CD8-positive, alpha-beta memory T cell (primary cell): ENCODE results near the gene TRMT1. TPM values are rescaled to one million over a fixed set of nuclear protein-coding genes. Genes with fewer than 3 reads are reported as not detected.

Experiments used
- CTCF ChIA-PET: fragments of 350-600 bp; sonication (Branson Sonifier 250); formaldehyde crosslinking; loops from one replicate; lab custom pipeline; 2021; ENCODE audit warnings: antibody characterized with exemption; lab: Charles Lee
- POLR2A ChIA-PET: fragments of 350-600 bp; sonication (Branson Sonifier 250); formaldehyde crosslinking; loops from one replicate; lab custom pipeline; 2021; ENCODE audit warnings: antibody characterized with exemption; lab: Charles Lee
- DNase-seq, 5 donors: peaks; one replicate each; pipeline versions ENCODE4 v3.0.0 to v3.0.0-alpha.2; 2020 to 2022; ENCODE audit warnings: mixed read lengths in 1 of 5
- H3K27ac ChIP-seq: one replicate; pipeline ENCODE4 v1.7.0; 2013; ENCODE audit warnings: low read depth, mild to moderate bottlenecking, low read length, moderate library complexity
- H3K27me3 ChIP-seq: 2 replicates; pipeline ENCODE4 v1.7.0; 2013; ENCODE audit warnings: low read length, mild to moderate bottlenecking; ENCODE audit not compliant: insufficient read depth, poor library complexity, severe bottlenecking
- H3K36me3 ChIP-seq: 2 replicates; pipeline ENCODE4 v1.7.0; 2013; ENCODE audit warnings: mild to moderate bottlenecking, low read length, moderate library complexity; ENCODE audit not compliant: insufficient read depth
- H3K4me1 ChIP-seq: 2 replicates; pipeline ENCODE4 v1.7.0; 2013; ENCODE audit warnings: mild to moderate bottlenecking, low read length, moderate library complexity; ENCODE audit not compliant: insufficient read depth
- H3K4me3 ChIP-seq: 2 replicates; pipeline ENCODE4 v1.7.0; 2013; ENCODE audit warnings: mild to moderate bottlenecking, low read length
- H3K9me3 ChIP-seq: 2 replicates; pipeline ENCODE4 v1.7.0; 2013; ENCODE audit warnings: mild to moderate bottlenecking, low read length
- H3K27ac Mint-ChIP-seq, 8 donors: one replicate each; pipeline ENCODE4 v1.8.0; 2020 to 2021; ENCODE audit warnings: mixed read lengths in 8 of 8, mild to moderate bottlenecking in 6 of 8, inconsistent platforms in 3 of 8, moderate library complexity in 3 of 8
- H3K27me3 Mint-ChIP-seq, 2 donors: one replicate each; pipeline ENCODE4 v1.8.0; 2020 to 2021; ENCODE audit warnings: mixed read lengths in 2 of 2, mild to moderate bottlenecking in 1 of 2, moderate library complexity in 1 of 2
- H3K36me3 Mint-ChIP-seq, 3 donors: one replicate each; pipeline ENCODE4 v1.8.0; 2020 to 2021; ENCODE audit warnings: mixed read lengths in 3 of 3, inconsistent platforms in 1 of 3, mild to moderate bottlenecking in 1 of 3
- H3K4me1 Mint-ChIP-seq, 3 donors: one replicate each; pipeline ENCODE4 v1.8.0; 2020 to 2021; ENCODE audit warnings: mixed read lengths in 3 of 3, inconsistent platforms in 1 of 3, mild to moderate bottlenecking in 1 of 3
- H3K4me3 Mint-ChIP-seq, 7 donors: one replicate each; pipeline ENCODE4 v1.8.0; 2020 to 2021; ENCODE audit warnings: mixed read lengths in 7 of 7, mild to moderate bottlenecking in 6 of 7, moderate library complexity in 4 of 7, inconsistent platforms in 2 of 7
- H3K9me3 Mint-ChIP-seq, 5 donors: one replicate each; pipeline ENCODE4 v1.8.0; 2020 to 2022; ENCODE audit warnings: mixed read lengths in 5 of 5, mild to moderate bottlenecking in 3 of 5, moderate library complexity in 2 of 5, inconsistent platforms in 1 of 5
- polyA plus RNA-seq: library from polyadenylated mRNA; unstranded; fragments of 300-500 nt; fragmentation: Illumina TruSeq; gene quantifications from one replicate; pipeline ENCODE4 v1.2.3, GENCODE V29; 2021
- total RNA-seq, 2 experiments: library from RNA; stranded (reverse); gene quantifications; one replicate each; pipeline ENCODE4 v1.2.3, GENCODE V29; 2021

Gene TRMT1
- total and polyA plus RNA-seq, 3 experiments from 2014 or later = 18.2 to 138 (median 138) TPM

- Mint-ChIP-seq H3K4me3 (no peak overlapping the region), H3K27me3 (peaks cover 6 to 14% of the 10 kb centered on the region in 2 donors), H3K27ac (peak overlapping the region in 1 of 8 donors; percentile 33), H3K36me3 (no peaks in the 10 kb centered on the region), H3K4me1 (no peaks in the 10 kb centered on the region), H3K9me3 (no peaks in the 10 kb centered on the region)
- H3K9me3 ChIP-seq = no peaks in the 10 kb centered on the region
- no peaks in the 10 kb centered on the region for H3K4me1 ChIP-seq
- peak overlapping the region; percentile 69 for H3K27ac ChIP-seq
- POLR2A ChIA-PET = no interaction called here
- DNase-seq = no peak
- CTCF ChIA-PET = no interaction called here
- H3K36me3 ChIP-seq = no peaks in the 10 kb centered on the region
- no peak overlapping the region for H3K4me3 ChIP-seq
- H3K27me3 ChIP-seq = no peaks in the 10 kb centered on the region
Measured at GRCh38 chr19:13068085-13068846, 48.3 kb downstream of the TRMT1 start.

GRCh38 chr19:13066933-13067807 lies 49.4 kb downstream of the TRMT1 start:
- CTCF ChIA-PET = interaction anchor here (1.2 kb wide), 1 partner anchor 101 kb away, joined by 3 read pairs; no protein-coding TSS in a partner anchor
- H3K27me3 Mint-ChIP-seq = peaks cover 12 to 24% of the 10 kb centered on the region in 2 donors
- Histone ChIP-seq H3K27ac (no peak overlapping the region), H3K4me3 (no peak overlapping the region), H3K9me3 (no peaks in the 10 kb centered on the region), H3K4me1 (no peaks in the 10 kb centered on the region), H3K27me3 (no peaks in the 10 kb centered on the region), H3K36me3 (no peaks in the 10 kb centered on the region)
- POLR2A ChIA-PET = no interaction called here
- no peaks in the 10 kb centered on the region for H3K9me3 Mint-ChIP-seq
- no peak overlapping the region for H3K4me3 Mint-ChIP-seq
- H3K27ac Mint-ChIP-seq = peak overlapping the region in 1 of 8 donors; percentile 42
- H3K4me1 Mint-ChIP-seq = no peaks in the 10 kb centered on the region
- no peak for DNase-seq
- H3K36me3 Mint-ChIP-seq = no peaks in the 10 kb centered on the region

- peaks cover 15 to 28% of the 10 kb centered on the region in 2 donors for H3K27me3 Mint-ChIP-seq
- peaks cover 3 to 4% (median 3%) of the 10 kb centered on the region in 3 donors for H3K4me1 Mint-ChIP-seq
- Histone ChIP-seq H3K9me3 (no peaks in the 10 kb centered on the region), H3K4me1 (peaks cover 6% of the 10 kb centered on the region), H3K27ac (no peak overlapping the region), H3K27me3 (peaks cover 4% of the 10 kb centered on the region), H3K36me3 (no peaks in the 10 kb centered on the region), H3K4me3 (no peak overlapping the region)
- H3K9me3 Mint-ChIP-seq = no peaks in the 10 kb centered on the region
- CTCF ChIA-PET = interaction anchor here (1.2 kb wide), 1 partner anchor 100 kb away, joined by 3 read pairs; no protein-coding TSS in a partner anchor
- no peak overlapping the region for H3K27ac Mint-ChIP-seq
- POLR2A ChIA-PET = no interaction called here
- H3K36me3 Mint-ChIP-seq = no peaks in the 10 kb centered on the region
- no peak for DNase-seq
- H3K4me3 Mint-ChIP-seq = no peak overlapping the region
Measured at GRCh38 chr19:13066226-13066625, 50.3 kb downstream of the TRMT1 start.

- Histone ChIP-seq H3K27ac (no peak overlapping the region), H3K9me3 (no peaks in the 10 kb centered on the region), H3K27me3 (peaks cover 4% of the 10 kb centered on the region), H3K4me3 (no peak overlapping the region), H3K36me3 (no peaks in the 10 kb centered on the region), H3K4me1 (peaks cover 16% of the 10 kb centered on the region)
- DNase-seq = no peak
- H3K36me3 Mint-ChIP-seq = no peaks in the 10 kb centered on the region
- no peak overlapping the region for H3K27ac Mint-ChIP-seq
- H3K27me3 Mint-ChIP-seq = peaks cover 15 to 38% of the 10 kb centered on the region in 2 donors
- H3K4me1 Mint-ChIP-seq = peaks cover 8 to 11% (median 11%) of the 10 kb centered on the region in 3 donors
- ChIA-PET CTCF (interaction anchor here (1.0 to 1.5 kb wide), 3 partner anchors 81 to 99 kb away, joined by 6 to 7 read pairs (median 6); no protein-coding TSS in a partner anchor), POLR2A (interaction anchor here (0.6 kb wide), 1 partner anchor 149 kb away, joined by 8 read pairs; no protein-coding TSS in a partner anchor)
- no peaks in the 10 kb centered on the region for H3K9me3 Mint-ChIP-seq
- H3K4me3 Mint-ChIP-seq = no peak overlapping the region
Measured at GRCh38 chr19:13064092-13064489, 52.4 kb downstream of the TRMT1 start.

GRCh38 chr19:13063461-13064091 lies 53.0 kb downstream of the TRMT1 start:
- H3K9me3 ChIP-seq = no peaks in the 10 kb centered on the region
- ChIA-PET POLR2A (interaction anchor here (0.6 kb wide), 1 partner anchor 150 kb away, joined by 8 read pairs; no protein-coding TSS in a partner anchor), CTCF (interaction anchor here (1.3 to 4.1 kb wide), 3 partner anchors 80 to 86 kb away, joined by 6 to 95 read pairs (median 7); no protein-coding TSS in a partner anchor)
- peak overlapping the region in 1 of 7 donors; percentile 66 for H3K4me3 Mint-ChIP-seq
- peaks cover 8 to 11% (median 11%) of the 10 kb centered on the region in 3 donors for H3K4me1 Mint-ChIP-seq
- no peaks in the 10 kb centered on the region for H3K9me3 Mint-ChIP-seq
- H3K27ac ChIP-seq = no peak overlapping the region
- no peak for DNase-seq
- H3K27me3 ChIP-seq = peaks cover 4% of the 10 kb centered on the region
- H3K27ac Mint-ChIP-seq = no peak overlapping the region
- H3K36me3 Mint-ChIP-seq = no peaks in the 10 kb centered on the region
- H3K36me3 ChIP-seq = no peaks in the 10 kb centered on the region
- peaks cover 16% of the 10 kb centered on the region for H3K4me1 ChIP-seq
- H3K4me3 ChIP-seq = no peak overlapping the region
- peaks cover 15 to 38% of the 10 kb centered on the region in 2 donors for H3K27me3 Mint-ChIP-seq

- DNase-seq = no peak
- ChIA-PET CTCF (interaction anchor here (1.1 to 4.1 kb wide), 17 partner anchors 9 to 214 kb away, joined by 3 to 95 read pairs (median 14); partner anchors contain the start of gene DAND5), POLR2A (no interaction called here)
- Histone ChIP-seq H3K36me3 (no peaks in the 10 kb centered on the region), H3K27me3 (peaks cover 4% of the 10 kb centered on the region), H3K4me1 (peaks cover 16% of the 10 kb centered on the region), H3K4me3 (no peak overlapping the region), H3K27ac (no peak overlapping the region), H3K9me3 (no peaks in the 10 kb centered on the region)
- Mint-ChIP-seq H3K27me3 (peaks cover 15 to 33% of the 10 kb centered on the region in 2 donors), H3K4me1 (peaks cover 8 to 11% (median 11%) of the 10 kb centered on the region in 3 donors), H3K36me3 (no peaks in the 10 kb centered on the region), H3K4me3 (no peak overlapping the region), H3K27ac (peak overlapping the region in 1 of 8 donors; percentile 83), H3K9me3 (no peaks in the 10 kb centered on the region)
Measured at GRCh38 chr19:13062317-13062716, 54.2 kb downstream of the TRMT1 start.
